ENCODE results near the gene KYAT1. TPM values are rescaled to one million over a fixed set of nuclear protein-coding genes. Genes with fewer than 3 reads are reported as not detected.

Gene KYAT1
- total RNA-seq, 1 experiment from 2014 or later: 14.6 TPM

DNA sequence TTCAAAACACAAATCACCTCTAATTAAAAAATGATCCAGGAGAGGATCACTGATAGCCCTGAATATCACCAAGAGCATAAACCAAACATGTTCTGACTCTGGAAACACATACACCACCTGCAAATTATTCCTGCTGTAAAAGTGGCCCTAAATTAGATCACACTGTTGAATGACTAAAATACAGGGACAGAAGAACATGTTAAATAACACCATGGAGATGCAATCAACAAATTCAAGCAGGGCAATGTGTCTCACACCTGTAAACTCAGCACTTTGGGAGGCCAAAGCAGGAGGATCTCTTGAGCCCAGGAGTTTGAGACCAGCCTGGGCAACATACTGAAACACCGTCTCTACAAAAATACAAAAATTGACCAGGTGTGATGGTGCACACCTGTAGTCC, 33.9 kb downstream of the KYAT1 start:
- no peak overlapping the region for H3K4me2 ChIP-seq (ENCODE audit: insufficient read depth, insufficient read length, low read length)

More for the DNA sequence above, 33.9 kb downstream of the KYAT1 start:
- Histone ChIP-seq H4K8ac (replicated peaks; ENCODE audit: insufficient read length, low read depth, low read length) (no peak overlapping the region), H3K9ac (ENCODE audit: extremely low read depth, insufficient read length, low read length) (no peak overlapping the region), H4K91ac (ENCODE audit: insufficient read length, low read depth, low read length) (no peak overlapping the region), H4K5ac (ENCODE audit: insufficient read length, low read depth, low read length) (no peak overlapping the region), H4K20me1 (ENCODE audit: control insufficient read depth, insufficient read depth, insufficient read length) (no peaks in the 10 kb centered on the region), H3K4me1 (ENCODE audit: insufficient read depth, low read length) (no peaks in the 10 kb centered on the region), H2AK5ac (ENCODE audit: insufficient read length, low read length) (no peak overlapping the region), H3K56ac (ENCODE audit: insufficient read length, low read depth, low read length) (no peak overlapping the region), H3T11ph (ENCODE audit: low read length) (no peak overlapping the region), H3K79me1 (ENCODE audit: insufficient read depth, low read depth, low read length, poor library complexity, severe bottlenecking) (no peaks in the 10 kb centered on the region), H3K79me2 (ENCODE audit: insufficient read depth, low read length) (no peaks in the 10 kb centered on the region), H2BK120ac (ENCODE audit: low read depth, low read length, poor library complexity, severe bottlenecking) (no peak overlapping the region), H2BK20ac (ENCODE audit: low read depth, low read length, poor library complexity, severe bottlenecking) (no peak overlapping the region), H3K14ac (ENCODE audit: insufficient read depth, low read length) (no peak overlapping the region), H3K9me3 (ENCODE audit: control insufficient read depth, low read depth, low read length) (no peaks in the 10 kb centered on the region), H2BK15ac (ENCODE audit: low read depth, low read length) (no peak overlapping the region), H2AFZ (ENCODE audit: low read length) (no peak overlapping the region), H3K23ac (ENCODE audit: insufficient read length, low read depth, low read length) (no peak overlapping the region), H2BK12ac (ENCODE audit: insufficient read length, low read depth, low read length) (no peak overlapping the region), H3K27ac (ENCODE audit: insufficient read length, low read depth, low read length) (no peak overlapping the region), H3K27me3 (ENCODE audit: insufficient read depth, low read length) (no peaks in the 10 kb centered on the region), H3K4ac (ENCODE audit: low read depth, low read length) (no peak overlapping the region), H3K23me2 (ENCODE audit: insufficient read length, low read depth, low read length, poor library complexity, severe bottlenecking) (no peaks in the 10 kb centered on the region), H3K18ac (ENCODE audit: insufficient read length, low read depth, low read length) (no peak overlapping the region), H2BK5ac (ENCODE audit: insufficient read length, low read length) (no peak overlapping the region)
- TF ChIP-seq, protein P1, sequence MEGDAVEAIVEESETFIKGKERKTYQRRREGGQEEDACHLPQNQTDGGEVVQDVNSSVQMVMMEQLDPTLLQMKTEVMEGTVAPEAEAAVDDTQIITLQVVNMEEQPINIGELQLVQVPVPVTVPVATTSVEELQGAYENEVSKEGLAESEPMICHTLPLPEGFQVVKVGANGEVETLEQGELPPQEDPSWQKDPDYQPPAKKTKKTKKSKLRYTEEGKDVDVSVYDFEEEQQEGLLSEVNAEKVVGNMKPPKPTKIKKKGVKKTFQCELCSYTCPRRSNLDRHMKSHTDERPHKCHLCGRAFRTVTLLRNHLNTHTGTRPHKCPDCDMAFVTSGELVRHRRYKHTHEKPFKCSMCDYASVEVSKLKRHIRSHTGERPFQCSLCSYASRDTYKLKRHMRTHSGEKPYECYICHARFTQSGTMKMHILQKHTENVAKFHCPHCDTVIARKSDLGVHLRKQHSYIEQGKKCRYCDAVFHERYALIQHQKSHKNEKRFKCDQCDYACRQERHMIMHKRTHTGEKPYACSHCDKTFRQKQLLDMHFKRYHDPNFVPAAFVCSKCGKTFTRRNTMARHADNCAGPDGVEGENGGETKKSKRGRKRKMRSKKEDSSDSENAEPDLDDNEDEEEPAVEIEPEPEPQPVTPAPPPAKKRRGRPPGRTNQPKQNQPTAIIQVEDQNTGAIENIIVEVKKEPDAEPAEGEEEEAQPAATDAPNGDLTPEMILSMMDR (conservative IDR thresholded peaks at IDR 0.05): no peak
- H3K4me3 Mint-ChIP-seq: no peak overlapping the region
- no peak for DNase-seq
- no CpG with 5 or more reads among the region's 1 CpG for WGBS (ENCODE audit: extremely low coverage, insufficient read length, low lambda C conversion rate)
- H3K27ac Mint-ChIP-seq: no peak overlapping the region; a peak in 1 of 7 replicates
- peaks cover 22 to 25% (median 25%) of the 10 kb centered on the region in 3 experiments for H3K36me3 Mint-ChIP-seq (ENCODE audit: insufficient read depth in 1 of 3, low read depth in 3 of 3)
- H3K27me3 Mint-ChIP-seq (ENCODE audit: low read depth): no peaks in the 10 kb centered on the region
- peaks cover 21 to 22% of the 10 kb centered on the region in 2 experiments for H3K9me3 Mint-ChIP-seq
- peaks cover 4 to 5% of the 10 kb centered on the region in 2 experiments; a peak in 2 of 4 replicates for H3K4me1 Mint-ChIP-seq
